Adipocyte (in vitro differentiated cells): ENCODE results near the gene CNOT1.
"Not testable (repeated sequence)": the region's sequence is repeated elsewhere in the genome, so short reads cannot be mapped to it uniquely, and the experiment has no call there.

Experiments used
- DNase-seq: peaks from one replicate; pipeline ENCODE4 v3.0.0-alpha.2; 2015; ENCODE audit warnings: low read depth
- H3K27me3 ChIP-seq: replicated peaks from 2 replicates; pipeline ENCODE4 v1.7.0; 2013; ENCODE audit warnings: mild to moderate bottlenecking, low read length, moderate library complexity; ENCODE audit not compliant: control insufficient read depth, insufficient read depth
- H3K36me3 ChIP-seq: 2 replicates; pipeline ENCODE4 v1.7.0; 2013; ENCODE audit warnings: low read length, mild to moderate bottlenecking, moderate library complexity; ENCODE audit not compliant: control insufficient read depth, insufficient read depth, severe bottlenecking
- H3K4me1 ChIP-seq: 2 replicates; pipeline ENCODE4 v1.7.0; 2013; ENCODE audit warnings: mild to moderate bottlenecking, low read length, moderate library complexity; ENCODE audit not compliant: control insufficient read depth, insufficient read depth
- H3K4me3 ChIP-seq: 2 replicates; pipeline ENCODE4 v1.7.0; 2013; ENCODE audit warnings: mild to moderate bottlenecking, low read length, moderate library complexity
- H3K9ac ChIP-seq: 2 replicates; pipeline ENCODE4 v1.7.0; 2013; ENCODE audit warnings: mild to moderate bottlenecking, low read length, moderate library complexity
- H3K9me3 ChIP-seq: 2 replicates; pipeline ENCODE4 v1.7.0; 2013; ENCODE audit warnings: mild to moderate bottlenecking, low read length, moderate library complexity; ENCODE audit not compliant: control insufficient read depth

Gene CNOT1

DNA sequence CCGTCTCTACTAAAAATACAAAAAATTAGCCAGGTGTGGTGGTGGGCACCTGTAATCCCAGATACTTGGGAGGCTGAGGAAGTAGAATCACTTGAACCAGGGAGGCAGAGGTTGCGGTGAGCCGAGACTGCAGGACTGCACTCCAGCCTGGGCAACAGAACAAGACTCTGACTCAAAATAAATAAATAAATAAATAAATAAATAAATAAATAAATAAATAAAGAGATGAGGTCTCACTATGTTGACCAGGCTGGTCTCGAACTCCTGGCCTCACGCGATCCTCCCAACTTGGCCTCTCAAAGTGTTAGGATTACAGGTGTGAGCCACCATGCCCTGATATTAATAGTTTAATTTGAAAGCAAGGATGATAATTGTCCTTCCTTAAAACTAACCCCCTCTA lies 7.4 kb upstream of the CNOT1 start:
- not testable (repeated sequence) for DNase-seq, H3K9me3 ChIP-seq, H3K27me3 ChIP-seq, H3K4me3 ChIP-seq, H3K9ac ChIP-seq, H3K36me3 ChIP-seq
- peaks cover 11% of the 10 kb centered on the region for H3K4me1 ChIP-seq

GRCh38 chr16:58636466-58636865 lies 6.8 kb upstream of the CNOT1 start:
- no peaks in the 10 kb centered on the region for H3K27me3 ChIP-seq
- H3K9me3 ChIP-seq = no peaks in the 10 kb centered on the region
- H3K9ac ChIP-seq = no peak overlapping the region
- H3K4me1 ChIP-seq = peaks cover 11% of the 10 kb centered on the region
- H3K4me3 ChIP-seq = no peak overlapping the region
- no peak for DNase-seq
- no peaks in the 10 kb centered on the region for H3K36me3 ChIP-seq

- Histone ChIP-seq H3K9me3 (no peaks in the 10 kb centered on the region), H3K36me3 (no peaks in the 10 kb centered on the region), H3K4me1 (peaks cover 11% of the 10 kb centered on the region), H3K9ac (no peak overlapping the region), H3K27me3 (no peaks in the 10 kb centered on the region), H3K4me3 (no peak overlapping the region)
- DNase-seq = no peak
Measured at GRCh38 chr16:58635502-58635901, 5.9 kb upstream of the CNOT1 start.

DNA sequence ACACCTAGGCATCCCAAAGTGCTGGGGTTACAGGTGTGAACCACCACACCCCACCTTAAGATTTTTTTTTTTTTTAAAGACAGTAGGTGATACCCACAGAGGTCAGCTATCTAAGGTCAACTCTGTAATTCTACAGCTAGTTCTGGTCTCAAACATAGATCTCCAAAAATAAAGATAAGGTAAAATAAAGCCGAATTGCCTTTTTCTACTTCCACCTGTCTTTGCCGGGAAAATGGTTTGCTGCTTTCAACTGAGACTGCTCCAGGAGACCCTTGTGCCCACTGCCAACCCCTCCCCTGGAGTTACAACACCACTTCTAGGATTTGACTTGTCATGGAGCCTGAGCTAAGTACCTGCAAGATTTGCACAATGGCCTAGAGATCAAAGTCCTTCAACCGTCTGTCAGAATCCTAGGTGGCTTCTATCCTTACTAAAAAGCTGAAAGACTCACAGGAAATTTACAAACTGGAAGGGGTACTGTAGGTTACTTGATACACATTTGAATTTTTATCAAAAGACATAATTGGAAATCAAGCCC lies 4.7 kb upstream of the CNOT1 start:
- H3K4me1 ChIP-seq = peaks cover 11% of the 10 kb centered on the region
- no peak for DNase-seq
- no peaks in the 10 kb centered on the region for H3K9me3 ChIP-seq

DNA sequence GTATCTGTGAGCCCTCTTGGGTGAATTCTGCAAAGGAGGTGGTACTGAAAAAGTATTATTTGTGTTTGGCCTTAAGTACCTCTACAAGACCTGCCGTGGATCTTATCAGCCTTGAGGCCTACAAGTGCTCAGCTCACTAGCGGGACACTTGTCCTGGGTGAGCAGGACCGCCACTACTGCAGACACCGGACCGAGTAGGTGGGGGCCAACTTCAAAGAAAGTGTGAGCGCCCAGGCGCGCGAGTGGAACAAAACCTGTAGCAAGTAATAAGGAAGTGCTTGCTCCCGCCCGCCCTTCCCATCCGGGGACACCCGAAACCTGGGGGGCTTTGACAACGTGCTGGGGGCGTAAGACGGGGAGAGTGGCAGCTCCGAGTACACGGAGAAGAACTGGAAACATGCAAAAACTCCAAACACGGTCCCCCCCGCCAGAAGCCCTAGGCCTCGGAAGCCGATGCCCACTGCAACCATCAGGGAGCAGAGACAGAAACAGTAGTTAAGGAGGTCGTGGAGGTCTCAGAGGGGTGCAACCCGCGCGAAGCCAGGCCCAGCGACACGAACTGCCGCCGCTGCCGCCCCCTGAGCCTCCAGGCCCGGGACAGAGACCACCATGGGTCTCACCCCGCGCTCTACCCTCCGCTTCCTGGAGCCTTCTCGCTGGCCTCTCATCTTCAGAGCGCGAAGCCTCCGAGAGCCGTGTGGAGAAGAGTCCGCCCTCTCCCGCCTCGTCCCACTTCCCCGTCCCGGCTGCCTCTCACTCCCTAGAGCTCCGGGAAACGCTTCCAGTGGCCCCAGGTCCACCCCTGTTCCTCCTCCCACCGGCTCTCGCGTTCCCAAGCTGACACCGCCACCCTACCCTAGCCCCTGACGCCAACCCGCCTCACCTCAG lies 537 bp downstream of the CNOT1 start:
- peak overlapping the region; percentile 99 for H3K9ac ChIP-seq
- H3K4me3 ChIP-seq = peak overlapping the region; percentile 98
- peak; percentile 63 for DNase-seq
- no peaks in the 10 kb centered on the region for H3K9me3 ChIP-seq
- peaks cover 9% of the 10 kb centered on the region for H3K36me3 ChIP-seq
- no peaks in the 10 kb centered on the region for H3K27me3 ChIP-seq
- peaks cover 4% of the 10 kb centered on the region for H3K4me1 ChIP-seq

More for the DNA sequence above, 4.7 kb upstream of the CNOT1 start:
- Histone ChIP-seq H3K9ac (no peak overlapping the region), H3K27me3 (no peaks in the 10 kb centered on the region), H3K4me3 (no peak overlapping the region), H3K36me3 (no peaks in the 10 kb centered on the region)

DNA sequence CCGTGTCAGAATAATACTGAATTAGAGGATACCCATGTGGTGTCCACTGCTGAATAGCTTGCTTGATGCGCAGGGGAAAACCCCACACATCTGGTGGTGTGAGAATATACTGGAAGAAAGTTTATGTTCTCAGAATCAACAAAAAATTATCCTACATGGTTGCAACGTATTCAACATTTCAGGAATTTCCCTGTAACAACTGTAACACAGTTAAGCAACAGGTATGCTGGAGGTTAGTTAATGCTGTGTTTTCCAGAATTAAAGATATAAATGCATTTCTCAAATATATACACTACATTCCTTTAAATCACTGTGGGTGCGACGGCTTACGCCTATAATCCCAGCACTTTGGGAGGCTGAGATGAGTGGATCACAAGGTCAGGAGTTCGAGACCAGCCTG lies 5.4 kb downstream of the CNOT1 start:
- DNase-seq = no peak
- H3K36me3 ChIP-seq = peaks cover 48% of the 10 kb centered on the region
- H3K27me3 ChIP-seq = no peaks in the 10 kb centered on the region
- H3K4me3 ChIP-seq = no peak overlapping the region
- H3K4me1 ChIP-seq = peaks cover 4% of the 10 kb centered on the region
- H3K9me3 ChIP-seq = no peaks in the 10 kb centered on the region
- no peak overlapping the region for H3K9ac ChIP-seq

DNA sequence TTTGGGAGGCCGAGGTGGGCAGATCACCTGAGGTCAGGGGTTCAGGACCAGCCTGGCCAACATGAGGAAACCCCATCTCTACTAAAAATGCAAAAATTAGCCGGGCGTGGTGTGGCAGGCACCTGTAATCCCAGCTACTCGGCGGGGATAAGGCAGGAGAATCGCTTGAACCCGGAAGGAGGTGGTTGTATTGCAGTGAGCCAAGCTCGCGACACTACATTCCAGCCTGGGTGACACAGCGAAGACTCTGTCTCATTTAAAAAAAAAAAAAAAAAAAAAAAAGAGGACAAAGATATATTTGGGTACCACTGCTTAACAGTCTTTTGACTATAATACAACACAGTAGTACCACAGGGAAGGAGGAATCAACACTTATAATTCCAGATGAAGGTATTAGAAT lies 9.2 kb downstream of the CNOT1 start:
- Histone ChIP-seq H3K4me1 (peaks cover 3% of the 10 kb centered on the region), H3K9me3 (no peaks in the 10 kb centered on the region), H3K4me3 (no peak overlapping the region), H3K9ac (no peak overlapping the region), H3K36me3 (peaks cover 75% of the 10 kb centered on the region), H3K27me3 (no peaks in the 10 kb centered on the region)
- DNase-seq = no peak

- H3K9me3 ChIP-seq = no peaks in the 10 kb centered on the region
- no peaks in the 10 kb centered on the region for H3K27me3 ChIP-seq
- H3K4me3 ChIP-seq = no peak overlapping the region
- no peak for DNase-seq
- H3K36me3 ChIP-seq = peaks cover 35% of the 10 kb centered on the region
- no peak overlapping the region for H3K9ac ChIP-seq
- H3K4me1 ChIP-seq = peaks cover 21% of the 10 kb centered on the region
Measured at GRCh38 chr16:58615280-58615679, 14.3 kb downstream of the CNOT1 start.

GRCh38 chr16:58614860-58615259 lies 14.8 kb downstream of the CNOT1 start:
- H3K9ac ChIP-seq = no peak overlapping the region
- no peak overlapping the region for H3K4me3 ChIP-seq
- peaks cover 31% of the 10 kb centered on the region for H3K36me3 ChIP-seq
- H3K4me1 ChIP-seq = peaks cover 21% of the 10 kb centered on the region
- no peaks in the 10 kb centered on the region for H3K27me3 ChIP-seq
- no peak for DNase-seq
- no peaks in the 10 kb centered on the region for H3K9me3 ChIP-seq

GRCh38 chr16:58614212-58614611 lies 15.4 kb downstream of the CNOT1 start:
- H3K4me1 ChIP-seq = peaks cover 21% of the 10 kb centered on the region
- H3K4me3 ChIP-seq = no peak overlapping the region
- peak; percentile 48 for DNase-seq
- peaks cover 26% of the 10 kb centered on the region for H3K36me3 ChIP-seq
- H3K9me3 ChIP-seq = no peaks in the 10 kb centered on the region
- no peak overlapping the region for H3K9ac ChIP-seq
- H3K27me3 ChIP-seq = no peaks in the 10 kb centered on the region

DNA sequence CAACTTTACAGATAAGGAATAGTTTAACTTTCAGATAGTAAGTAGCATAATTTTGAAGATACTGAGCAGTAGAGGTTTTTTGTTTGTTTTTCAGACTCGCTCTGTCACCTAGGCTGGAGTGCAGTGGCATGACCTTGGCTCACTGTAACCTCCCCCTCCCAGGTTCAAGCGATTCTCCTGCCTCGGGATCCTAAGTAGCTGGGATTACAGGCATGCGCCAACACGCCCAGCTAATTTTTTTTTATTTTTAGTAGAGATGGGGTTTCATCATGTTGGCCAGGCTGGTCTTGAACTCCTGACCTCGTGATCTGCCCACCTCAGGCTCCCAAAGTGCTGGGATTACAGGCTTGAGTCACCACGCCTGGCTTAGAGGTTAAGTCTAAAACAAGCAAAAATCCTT lies 16.7 kb downstream of the CNOT1 start:
- H3K4me3 ChIP-seq, H3K9ac ChIP-seq, DNase-seq, H3K27me3 ChIP-seq, H3K9me3 ChIP-seq: not testable (repeated sequence)
- peaks cover 14% of the 10 kb centered on the region for H3K36me3 ChIP-seq
- peaks cover 21% of the 10 kb centered on the region for H3K4me1 ChIP-seq
